Measurements from ENCODE around the gene MFRP.

GRCh38 chr11:119309953-119310681 is 36.4 kb downstream of the MFRP start:
- TF ChIP-seq POLR2A (IDR thresholded peaks at IDR 0.05) (no peak), CTCF (IDR thresholded peaks at IDR 0.05) (no peak), POLR2AphosphoS5 (IDR thresholded peaks at IDR 0.05) (no peak)
